Endothelial cell of umbilical vein (primary cell): ENCODE measurements around the gene RPL23. TPM values are rescaled to one million over a fixed set of nuclear protein-coding genes. Genes with fewer than 3 reads are reported as not detected.

Source experiments
- BruUV-seq: library from RNA; stranded (reverse); fragments of 400-500 nt; replicated peaks from 2 replicates; lab custom pipeline; 2021; lab: Mats Ljungman, UMichigan
- CTCF ChIA-PET: fragments of 300-600, 350-600 bp; sonication (Branson Sonifier 250); formaldehyde crosslinking; loops from one replicate; lab custom pipeline; 2021; ENCODE audit warnings: antibody characterized with exemption, inconsistent platforms; lab: Charles Lee
- POLR2A ChIA-PET: fragments of 300-600, 350-600 bp; sonication (Branson Sonifier 250); formaldehyde crosslinking; loops from one replicate; lab custom pipeline; 2021; ENCODE audit warnings: antibody characterized with exemption, inconsistent platforms; lab: Charles Lee
- DNase-seq: peaks from one replicate; pipeline ENCODE4 v3.0.0-alpha.2; 2011; ENCODE audit warnings: low read depth, low spot score
- FAIRE-seq: peaks from 2 replicates; lab custom pipeline; 2011; peaks lifted over from hg19 to GRCh38; lab: Jason Lieb, UNC
- H2AFZ ChIP-seq: 2 replicates; pipeline ENCODE4 v1.6.0; 2012; ENCODE audit warnings: low read depth, low read length, control low read depth, inconsistent platforms
- H3K27ac ChIP-seq: 2 replicates; pipeline ENCODE4 v1.5.1; 2011; ENCODE audit warnings: low read depth, mild to moderate bottlenecking, control low read depth, low read length, moderate library complexity; ENCODE audit not compliant: insufficient read depth
- H3K27me3 ChIP-seq, 2 experiments: 2 replicates each; pipeline versions ENCODE4 v1.6.0 to v1.6.1; 2011; ENCODE audit warnings: low read length in 2 of 2, mixed read lengths in 1 of 2; ENCODE audit not compliant: control insufficient read depth in 2 of 2, insufficient read depth in 2 of 2
- H3K36me3 ChIP-seq, 2 experiments: 2 replicates in 1 of 2; 3 replicates in 1 of 2; pipeline ENCODE4 v1.5.1; 2011; ENCODE audit warnings: low read length in 2 of 2, mild to moderate bottlenecking in 1 of 2, moderate library complexity in 1 of 2; ENCODE audit not compliant: control insufficient read depth in 2 of 2, insufficient read depth in 2 of 2; ENCODE audit errors: extremely low read depth in 1 of 2
- H3K4me1 ChIP-seq: 3 replicates; pipeline ENCODE4 v1.5.1; 2011; ENCODE audit warnings: mild to moderate bottlenecking, low read length; ENCODE audit not compliant: control insufficient read depth, insufficient read depth; ENCODE audit errors: extremely low read depth
- H3K4me2 ChIP-seq: 2 replicates; pipeline ENCODE4 v1.6.1; 2011; ENCODE audit warnings: low read length, control low read depth, mixed read lengths; ENCODE audit not compliant: insufficient read depth
- H3K4me3 ChIP-seq, 3 experiments: fragments of 200-600 bp in 1 of 3; sonication (generic), shearing (Covaris generic) in 1 of 3; replicated peaks in 1 of 3; 2 replicates each; pipeline ENCODE4 v1.5.1; 2011 to 2016; ENCODE audit warnings: control low read depth in 3 of 3, low read length in 3 of 3, mild to moderate bottlenecking in 2 of 3, inconsistent platforms in 1 of 3, low read depth in 1 of 3, moderate library complexity in 1 of 3; ENCODE audit not compliant: insufficient read depth in 1 of 3
- H3K79me2 ChIP-seq: 2 replicates; pipeline ENCODE4 v1.6.0; 2012; ENCODE audit warnings: low read length, inconsistent platforms; ENCODE audit not compliant: control insufficient read depth, insufficient read depth
- H3K9ac ChIP-seq: replicated peaks from 2 replicates; pipeline ENCODE3; 2011; ENCODE audit warnings: low read length, control low read depth; ENCODE audit not compliant: insufficient read depth; ENCODE audit errors: extremely low read depth
- H3K9me1 ChIP-seq: replicated peaks from 3 replicates; pipeline ENCODE4 v1.6.0; 2011; ENCODE audit warnings: mild to moderate bottlenecking, low read length; ENCODE audit not compliant: control insufficient read depth, insufficient read depth; ENCODE audit errors: extremely low read depth
- H3K9me3 ChIP-seq: replicated peaks from 2 replicates; pipeline ENCODE4 v1.5.1; 2012; ENCODE audit warnings: low read length, inconsistent platforms; ENCODE audit not compliant: control insufficient read depth, insufficient read depth
- H4K20me1 ChIP-seq: replicated peaks from 2 replicates; pipeline ENCODE3; 2011; ENCODE audit warnings: mild to moderate bottlenecking, low read length; ENCODE audit not compliant: control insufficient read depth, insufficient read depth; ENCODE audit errors: extremely low read depth
- EZH2 ChIP-seq: IDR thresholded peaks from 2 replicates; pipeline ENCODE4 v1.6.1; 2012; ENCODE audit warnings: borderline replicate concordance, low read depth, mild to moderate bottlenecking, moderate library complexity, low read length, inconsistent platforms; ENCODE audit not compliant: severe bottlenecking
- FOS ChIP-seq: IDR thresholded peaks from 2 replicates; pipeline ENCODE4 v1.6.1; 2011; ENCODE audit warnings: mild to moderate bottlenecking, low read length, moderate library complexity, borderline replicate concordance; ENCODE audit not compliant: insufficient read depth
- GATA2 ChIP-seq: IDR thresholded peaks from 2 replicates; pipeline ENCODE4 v1.7.0; 2011; ENCODE audit warnings: low read depth, mild to moderate bottlenecking, moderate library complexity, mixed read lengths, low read length; ENCODE audit not compliant: insufficient read length, insufficient read depth
- JUN ChIP-seq: IDR thresholded peaks from 2 replicates; pipeline ENCODE4 v1.6.1; 2011; ENCODE audit warnings: borderline replicate concordance, low read depth; ENCODE audit not compliant: insufficient read length, insufficient read depth
- MYC ChIP-seq: IDR thresholded peaks from one replicate; pipeline ENCODE4 v1.6.1; 2011; ENCODE audit warnings: mild to moderate bottlenecking, low read depth, low read length
- POLR2A ChIP-seq: IDR thresholded peaks from 2 replicates; pipeline ENCODE4 v1.6.1; 2012; ENCODE audit warnings: low read depth, mild to moderate bottlenecking, control low read depth, low read length
- POLR2AphosphoS5 ChIP-seq: IDR thresholded peaks from 2 replicates; pipeline ENCODE4 v1.6.1; 2012; ENCODE audit warnings: low read depth, mild to moderate bottlenecking, control low read depth, low read length, moderate library complexity; ENCODE audit not compliant: insufficient read depth
- dilution Hi-C: fragments of 300-500 bp; cut with MboI; formaldehyde crosslinking; loops from one replicate; pipeline ENCODE4 v1.15.0; 2019; ENCODE audit warnings: low sequenced_read_pairs; ENCODE audit not compliant: extremely low pct_ligation_motif_present
- intact Hi-C: fragments of 100-400 bp; cut with micrococcal nuclease; formaldehyde crosslinking; loops from one replicate; pipeline ENCODE4 v1.10.0; 2022
- polyA plus RNA-seq, 4 experiments: library from polyadenylated mRNA; depleted of rRNA in 3 of 4; stranded (reverse) in 3 of 4; unstranded in 1 of 4; fragments of >200 nt; gene quantifications; 2 replicates each; pipeline versions ENCODE4 v1.2.1 to v1.2.3, GENCODE V29; 2011 to 2012; ENCODE audit warnings: missing spikeins in 1 of 4
- total RNA-seq: library from RNA; stranded (reverse); gene quantifications from 2 replicates; pipeline ENCODE4 v1.2.3, GENCODE V29; 2021
- TF ChIP-seq, protein P1 (sequence below): IDR thresholded peaks from 2 replicates; pipeline ENCODE4 v1.6.1; 2011; ENCODE audit not compliant: insufficient read depth, insufficient read length
- TF ChIP-seq, protein P2 (sequence below), 2 donors: IDR thresholded peaks; 1 replicate in 1 of 2; 2 replicates in 1 of 2; pipeline ENCODE4 v1.5.1; 2011; ENCODE audit warnings: low read length in 2 of 2, mild to moderate bottlenecking in 2 of 2, moderate library complexity in 2 of 2, control low read depth in 1 of 2, inconsistent platforms in 1 of 2, low read depth in 1 of 2; ENCODE audit not compliant: insufficient read depth in 1 of 2; ENCODE audit errors: extremely low read depth in 1 of 2

Gene RPL23
- total and polyA plus RNA-seq, 2 donors (not counting 3 experiments of a cell fraction or from before 2014, with no cell fraction given), result 1,292 to 1,847 TPM

DNA sequence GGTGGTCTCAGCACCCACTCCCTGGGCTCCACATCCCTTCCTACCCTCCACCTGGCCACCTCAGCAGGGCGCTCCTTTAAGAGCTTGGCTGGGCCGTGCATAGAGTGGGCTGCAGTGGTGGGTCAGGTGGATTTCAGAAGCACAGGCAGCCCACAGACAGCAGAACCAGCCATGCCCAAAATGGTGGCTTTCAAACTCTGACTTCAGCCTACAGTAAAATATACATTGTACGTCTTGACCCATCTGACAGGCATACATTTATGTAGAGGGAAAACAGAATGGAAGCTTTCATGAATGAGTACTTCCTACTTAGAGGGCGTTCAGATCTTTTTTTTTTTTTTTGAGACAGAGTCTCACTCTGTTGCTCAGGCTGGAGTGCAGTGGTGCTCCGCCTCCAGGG lies 45.9 kb upstream of the RPL23 start:
- H3K4me1 ChIP-seq, result peaks cover 55% of the 10 kb centered on the region
- TF ChIP-seq JUN, result no peak
- TF ChIP-seq MYC, result no peak
- TF ChIP-seq GATA2, result no peak
- no peak for TF ChIP-seq POLR2A
- TF ChIP-seq, protein P1, sequence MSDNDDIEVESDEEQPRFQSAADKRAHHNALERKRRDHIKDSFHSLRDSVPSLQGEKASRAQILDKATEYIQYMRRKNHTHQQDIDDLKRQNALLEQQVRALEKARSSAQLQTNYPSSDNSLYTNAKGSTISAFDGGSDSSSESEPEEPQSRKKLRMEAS, result no peak
- no peak for TF ChIP-seq FOS
- no peak for TF ChIP-seq EZH2
- TF ChIP-seq, protein P2, sequence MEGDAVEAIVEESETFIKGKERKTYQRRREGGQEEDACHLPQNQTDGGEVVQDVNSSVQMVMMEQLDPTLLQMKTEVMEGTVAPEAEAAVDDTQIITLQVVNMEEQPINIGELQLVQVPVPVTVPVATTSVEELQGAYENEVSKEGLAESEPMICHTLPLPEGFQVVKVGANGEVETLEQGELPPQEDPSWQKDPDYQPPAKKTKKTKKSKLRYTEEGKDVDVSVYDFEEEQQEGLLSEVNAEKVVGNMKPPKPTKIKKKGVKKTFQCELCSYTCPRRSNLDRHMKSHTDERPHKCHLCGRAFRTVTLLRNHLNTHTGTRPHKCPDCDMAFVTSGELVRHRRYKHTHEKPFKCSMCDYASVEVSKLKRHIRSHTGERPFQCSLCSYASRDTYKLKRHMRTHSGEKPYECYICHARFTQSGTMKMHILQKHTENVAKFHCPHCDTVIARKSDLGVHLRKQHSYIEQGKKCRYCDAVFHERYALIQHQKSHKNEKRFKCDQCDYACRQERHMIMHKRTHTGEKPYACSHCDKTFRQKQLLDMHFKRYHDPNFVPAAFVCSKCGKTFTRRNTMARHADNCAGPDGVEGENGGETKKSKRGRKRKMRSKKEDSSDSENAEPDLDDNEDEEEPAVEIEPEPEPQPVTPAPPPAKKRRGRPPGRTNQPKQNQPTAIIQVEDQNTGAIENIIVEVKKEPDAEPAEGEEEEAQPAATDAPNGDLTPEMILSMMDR (IDR thresholded peaks at IDR 0.05; ENCODE audit: extremely low read depth in 1 of 2, insufficient read depth in 1 of 2, low read depth in 1 of 2, low read length in 2 of 2), result no peak
- no peak for TF ChIP-seq POLR2AphosphoS5
- H3K27ac ChIP-seq, result peak overlapping the region; percentile 51
- no peaks in the 10 kb centered on the region for H3K27me3 ChIP-seq
- no peak for FAIRE-seq
- dilution Hi-C loops, result no loop called here
- no peak overlapping the region for H3K4me3 ChIP-seq
- ChIA-PET CTCF (interaction anchor here (2.9 to 4.1 kb wide), 4 partner anchors 18 to 84 kb away, joined by 10 to 18 read pairs (median 12); partner anchors contain the start of genes LASP1 and LASP1NB), POLR2A (interaction anchor here (0.5 to 1.5 kb wide), 3 partner anchors 23 to 98 kb away, joined by 3 to 6 read pairs (median 5); partner anchors contain the start of gene LASP1)
- no peaks in the 10 kb centered on the region for H3K9me1 ChIP-seq
- no peak overlapping the region for H3K9ac ChIP-seq
- intact Hi-C loops, result no loop called here
- H3K79me2 ChIP-seq, result peaks cover 24% of the 10 kb centered on the region
- H3K36me3 ChIP-seq, result peaks cover 0 to 12% of the 10 kb centered on the region in 2 experiments
- no peak overlapping the region for H3K4me2 ChIP-seq
- DNase-seq, result no peak
- H2AFZ ChIP-seq, result no peak overlapping the region
- BruUV-seq, result no TSS peak
- no peaks in the 10 kb centered on the region for H4K20me1 ChIP-seq
- no peaks in the 10 kb centered on the region for H3K9me3 ChIP-seq
